HG03039 (cell line): ENCODE measurements around the gene POC1A.

ENCODE experiments used
- ATAC-seq: cut with Tn5 transposase; IDR thresholded peaks from one replicate; pipeline ENCODE4 v1.9.1; 2021; ENCODE audit warnings: mild to moderate bottlenecking, moderate library complexity; ENCODE audit not compliant: unreplicated experiment

POC1A gene

DNA sequence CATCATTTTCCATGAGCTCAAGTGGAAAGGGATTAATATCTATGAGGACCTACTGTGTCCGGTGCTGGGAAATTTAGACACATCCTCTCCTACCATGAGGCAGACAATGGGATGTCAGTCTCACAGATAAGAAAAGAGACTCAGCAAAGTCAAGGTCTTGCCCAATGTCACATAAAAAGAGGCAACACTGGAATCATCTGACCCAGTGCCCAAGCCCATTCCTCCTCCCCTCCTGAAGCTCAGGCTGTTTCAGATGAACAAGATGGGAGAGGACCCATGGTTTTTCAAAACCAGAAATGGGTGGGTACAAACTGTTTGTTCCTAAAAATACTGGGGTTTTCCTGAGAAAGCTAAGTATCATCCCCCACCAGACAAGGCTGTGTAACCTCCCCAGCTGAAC lies 22.2 kb downstream of the POC1A start:
- no peak for ATAC-seq

DNA sequence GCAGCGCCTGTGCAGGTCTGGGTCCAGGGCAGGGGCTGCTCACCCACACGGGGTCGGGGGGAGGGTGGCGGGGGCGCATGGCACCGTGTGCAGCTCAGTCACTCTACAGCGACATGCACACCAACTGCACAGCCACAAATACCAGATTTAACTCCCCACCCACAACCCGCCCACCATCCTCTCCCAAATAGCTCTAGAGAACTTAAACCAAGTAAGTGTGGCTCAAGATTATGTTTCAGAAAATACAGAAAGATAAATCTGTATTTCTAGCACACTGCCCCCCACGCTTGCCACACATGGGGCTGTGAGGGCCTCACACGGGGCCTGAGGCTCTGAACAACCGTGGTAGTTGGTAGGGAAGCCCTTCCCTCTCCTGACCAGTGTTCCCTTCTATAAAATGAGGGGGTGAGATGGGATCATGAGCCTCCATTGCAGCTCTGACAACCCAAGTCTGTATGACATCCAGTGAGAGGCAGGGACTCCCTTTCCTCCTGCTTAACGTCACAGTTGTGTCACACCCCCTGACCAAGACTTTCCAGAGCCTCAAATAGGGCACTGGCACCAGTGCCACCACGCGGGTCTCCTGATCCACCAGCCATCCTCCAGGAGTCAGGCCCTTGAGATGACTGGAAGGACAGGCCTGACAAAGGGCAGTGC lies 23.1 kb downstream of the POC1A start:
- ATAC-seq, result no peak

- no peak for ATAC-seq
These were observed 26.0 kb downstream of the POC1A start for GRCh38 chr3:52128118-52128683.

DNA sequence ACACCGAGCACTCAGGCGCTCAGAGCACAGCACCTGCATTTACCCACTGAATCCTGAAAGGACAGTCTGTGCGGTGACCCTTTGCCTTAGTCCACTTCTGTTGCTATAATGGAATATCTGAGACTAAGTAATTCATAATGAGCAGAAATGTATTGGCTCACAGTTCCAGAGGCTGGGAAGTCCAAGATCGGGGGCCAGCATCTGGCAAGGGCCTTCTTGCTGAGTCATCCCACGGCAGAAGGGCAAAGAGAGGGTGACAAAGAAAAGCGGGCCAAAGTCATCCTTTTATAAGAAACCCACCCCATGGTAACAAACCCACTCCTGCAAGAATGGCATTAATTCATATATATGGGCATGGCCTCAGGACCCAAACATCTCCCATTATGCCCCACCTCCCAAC lies 27.7 kb downstream of the POC1A start:
- no peak for ATAC-seq

- no peak for ATAC-seq
These were observed 28.2 kb downstream of the POC1A start for GRCh38 chr3:52126036-52126435.

- no peak for ATAC-seq
These were observed 29.5 kb downstream of the POC1A start for GRCh38 chr3:52124766-52125165.

DNA sequence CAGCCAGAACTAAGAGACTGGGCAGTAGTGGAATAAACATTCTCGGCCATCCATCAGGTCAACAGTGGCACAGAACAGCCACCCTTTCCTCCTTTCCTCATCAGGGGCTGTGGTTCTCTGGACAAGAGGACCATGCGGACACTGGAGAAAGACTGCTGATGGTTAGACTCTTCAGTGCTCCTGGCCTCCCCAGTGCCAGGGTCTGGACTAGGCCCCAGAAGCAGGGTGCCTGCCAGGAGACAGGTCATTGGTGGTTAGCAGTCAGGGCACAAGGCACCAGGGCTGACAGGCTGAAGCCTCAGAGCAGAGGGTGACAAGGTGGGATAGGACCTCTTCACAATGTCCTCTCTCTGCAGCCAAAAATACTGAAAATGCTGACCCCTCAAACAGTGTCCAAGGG lies 30.1 kb downstream of the POC1A start:
- no peak for ATAC-seq

DNA sequence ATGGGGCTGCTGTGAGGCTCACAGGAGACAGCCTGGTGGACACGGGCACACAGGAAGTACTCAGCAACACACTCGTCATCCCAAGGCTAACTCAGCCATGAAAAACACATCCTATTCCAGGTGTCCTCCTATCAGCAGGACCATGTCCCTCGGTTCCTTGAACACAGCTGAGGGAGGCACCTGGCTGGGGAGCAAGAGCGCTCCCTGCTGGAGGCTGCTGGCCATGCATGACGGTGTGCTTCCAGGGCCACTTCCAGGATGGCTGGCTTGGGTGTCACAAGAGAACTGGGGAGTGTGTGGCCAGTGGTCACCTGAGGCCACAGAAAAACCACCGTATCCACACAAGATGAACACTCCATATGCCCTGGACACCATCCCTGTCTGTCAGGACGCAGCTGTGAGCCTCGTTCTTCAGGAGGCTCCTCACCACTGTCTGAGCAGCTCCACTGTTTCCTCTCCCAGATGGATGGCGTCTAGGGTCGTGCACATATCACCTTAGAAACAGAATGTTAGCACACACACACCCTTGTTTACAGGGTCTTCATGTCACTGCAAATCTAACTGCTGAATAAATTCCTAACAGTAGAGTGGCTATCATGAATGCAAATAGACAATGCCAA lies 31.0 kb downstream of the POC1A start:
- ATAC-seq, result no peak

DNA sequence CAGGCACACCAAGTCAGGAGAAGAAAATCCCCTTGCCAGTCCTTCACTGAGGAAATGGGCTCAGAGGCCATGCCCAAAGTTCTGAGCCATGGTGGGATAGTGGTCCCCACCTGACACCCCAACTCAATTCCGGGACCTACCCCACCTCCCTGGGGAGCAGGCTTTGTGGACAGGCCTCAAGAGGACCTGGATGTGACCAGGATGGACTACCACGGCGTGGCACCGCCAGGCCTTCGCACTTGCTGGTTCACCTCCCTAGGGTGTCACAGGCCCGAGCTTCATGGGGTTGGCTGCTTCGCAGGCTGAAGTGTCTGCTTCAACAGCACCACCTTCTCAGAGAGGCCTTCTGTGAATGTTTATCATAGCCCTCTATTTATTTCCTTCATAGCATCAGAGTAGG lies 31.7 kb downstream of the POC1A start:
- ATAC-seq, result no peak

- ATAC-seq, result no peak
These were observed 32.4 kb downstream of the POC1A start for GRCh38 chr3:52121813-52122212.

- no peak for ATAC-seq
These were observed 32.8 kb downstream of the POC1A start for GRCh38 chr3:52121464-52121805.

DNA sequence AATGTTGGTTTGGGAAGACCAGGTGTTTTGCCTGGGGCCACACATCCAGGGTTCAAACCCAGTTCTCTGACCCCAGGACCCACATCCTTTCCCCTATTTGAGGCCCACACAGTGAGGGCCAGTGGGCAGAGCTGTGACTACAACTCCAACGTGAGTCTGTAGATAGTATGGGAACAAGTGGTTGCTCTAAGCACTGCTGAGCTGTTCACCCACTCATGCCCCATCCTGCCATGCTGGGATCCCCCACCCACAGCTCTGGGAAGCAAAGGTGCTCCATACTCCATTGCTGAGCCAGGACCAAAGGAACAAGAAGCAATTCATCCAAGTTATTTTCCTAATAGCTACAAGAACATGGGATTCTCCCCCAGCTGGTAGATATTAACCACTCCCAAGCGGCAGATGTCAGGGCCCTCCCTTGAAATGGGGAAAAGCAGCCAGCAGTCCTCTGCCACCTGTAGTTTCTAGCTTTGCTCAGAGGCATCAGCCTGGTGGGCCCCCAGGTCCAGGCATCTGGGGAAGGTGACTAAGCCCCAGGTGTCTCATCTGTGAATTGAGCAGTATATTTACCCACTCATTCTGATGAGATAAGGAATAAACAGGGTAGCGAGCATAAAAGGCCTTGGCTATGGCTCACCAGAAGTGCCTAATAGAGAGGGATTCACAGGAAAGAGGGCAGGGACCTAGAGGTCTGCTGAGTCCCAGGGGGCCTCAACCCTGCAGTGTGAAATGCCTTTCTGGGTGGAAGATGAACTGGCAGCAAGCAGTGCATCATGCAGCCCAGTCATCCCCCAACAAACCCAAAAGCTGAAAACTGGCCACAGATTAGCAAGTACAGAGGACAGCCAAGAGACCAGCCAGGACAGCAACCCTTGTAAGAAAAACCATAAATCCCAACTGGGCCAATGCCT lies 33.4 kb downstream of the POC1A start:
- no peak for ATAC-seq

- no peak for ATAC-seq
These were observed 34.4 kb downstream of the POC1A start for GRCh38 chr3:52119826-52120225.

GRCh38 chr3:52119099-52119498 lies 35.1 kb downstream of the POC1A start:
- ATAC-seq, result no peak

DNA sequence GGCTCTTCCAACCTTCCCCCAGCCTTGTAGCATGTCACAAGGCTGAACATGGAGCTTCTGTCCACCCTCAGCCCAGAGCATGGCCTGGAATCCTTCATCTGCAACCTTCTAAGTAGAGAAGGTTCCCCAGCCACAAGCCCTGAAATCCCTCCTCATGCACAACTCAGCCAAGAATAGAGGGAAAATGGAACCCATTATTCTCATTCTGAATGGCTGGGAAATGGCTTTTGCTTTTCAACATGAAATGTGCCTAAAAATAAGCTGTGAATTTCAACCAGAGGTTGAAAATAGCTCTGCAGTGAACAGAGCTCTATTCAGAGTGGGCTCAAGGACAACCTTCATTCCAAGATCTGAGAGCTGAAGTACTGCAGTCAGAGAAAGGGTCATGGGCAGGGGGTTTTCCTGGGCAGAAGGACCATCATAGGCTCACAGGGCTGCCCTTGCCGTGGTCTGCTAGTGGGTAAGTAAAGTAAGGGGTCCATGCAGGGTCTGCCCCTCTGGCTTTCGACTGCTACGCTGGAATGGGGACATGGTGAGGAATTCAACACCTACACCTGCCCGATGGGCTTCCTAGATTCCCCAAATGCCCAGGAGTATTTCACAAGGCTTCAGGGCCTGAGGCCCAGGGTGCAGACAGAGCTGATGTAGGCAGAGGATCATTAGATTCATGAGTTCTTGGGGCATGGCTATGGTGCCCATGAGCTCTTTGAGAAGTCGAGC lies 35.9 kb downstream of the POC1A start:
- ATAC-seq, result no peak

- ATAC-seq, result no peak
These were observed 36.7 kb downstream of the POC1A start for GRCh38 chr3:52117537-52117936.

- ATAC-seq, result no peak
These were observed 42.2 kb downstream of the POC1A start for GRCh38 chr3:52112056-52112455.

DNA sequence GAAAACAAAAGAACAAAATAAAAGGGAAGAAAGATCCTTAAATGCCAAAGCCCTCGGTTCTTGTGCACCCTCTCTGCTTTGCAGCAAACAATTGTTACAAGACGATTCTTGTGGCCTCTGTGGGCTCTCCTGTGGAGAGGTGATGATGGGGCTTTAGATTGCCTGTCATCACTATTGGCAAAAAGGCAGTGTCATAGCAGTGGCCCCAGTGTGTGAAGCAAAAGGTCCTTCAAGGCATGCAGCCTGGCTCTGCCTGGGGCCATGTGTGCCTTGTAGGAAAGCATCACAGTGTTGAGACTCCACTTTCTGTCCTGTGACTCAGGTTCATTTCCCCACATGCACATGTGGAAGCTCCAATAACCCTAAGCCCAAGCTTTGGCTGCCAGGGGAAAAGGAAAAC lies 43.7 kb downstream of the POC1A start:
- ATAC-seq, result no peak

DNA sequence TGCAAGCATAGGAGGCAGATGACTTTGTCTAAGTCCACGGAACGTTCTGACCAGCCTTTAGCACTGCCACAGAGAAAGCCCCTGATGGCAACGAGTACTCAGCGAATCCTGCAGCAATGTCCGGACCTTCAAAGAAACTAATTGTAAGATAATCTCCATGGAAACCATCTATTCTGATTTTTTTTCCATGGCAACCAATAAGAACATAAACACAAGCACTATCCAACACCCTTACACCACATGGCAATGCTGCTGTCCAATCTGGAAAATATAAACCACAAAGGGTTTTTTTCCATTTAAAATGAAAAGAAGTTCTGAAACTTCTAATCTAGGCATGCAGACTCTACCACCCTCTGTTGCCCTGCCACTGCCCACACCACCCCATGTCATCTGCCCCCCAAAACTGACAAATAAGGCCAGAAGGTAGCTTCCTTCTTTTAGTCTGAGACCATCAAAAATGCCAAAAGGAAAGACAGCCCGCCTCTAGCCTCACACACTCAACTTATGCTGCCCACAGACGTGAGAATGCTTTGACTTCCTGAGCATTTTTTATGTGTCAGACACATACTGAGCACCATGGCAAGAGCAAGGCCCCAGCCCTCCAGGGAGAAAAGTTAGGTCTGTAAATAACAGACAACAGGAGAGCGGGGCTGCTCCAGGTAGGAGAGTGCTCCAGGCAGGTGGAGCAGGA lies 44.5 kb downstream of the POC1A start:
- no peak for ATAC-seq
